HG03135 (cell line): ENCODE measurements around the gene HSD17B8.
A peak's percentile ranks its signal among the peaks of the same experiment; 100 is the strongest.

ENCODE experiments used
- ATAC-seq: cut with Tn5 transposase; IDR thresholded peaks from one replicate; pipeline ENCODE4 v1.9.1; 2021; ENCODE audit warnings: mild to moderate bottlenecking, moderate library complexity; ENCODE audit not compliant: unreplicated experiment

The HSD17B8 gene

GRCh38 chr6:33191383-33192104 lies 12.9 kb upstream of the HSD17B8 start:
- no peak for ATAC-seq

- ATAC-seq, result no peak
These were observed 12.3 kb upstream of the HSD17B8 start, which contains the start of gene COL11A2 for GRCh38 chr6:33192105-33192646. COL11A2 (minus strand) TSS chr6:33192467; CDS start chr6:33192240, 227 bp downstream.

- no peak for ATAC-seq
These were observed 11.5 kb upstream of the HSD17B8 start for GRCh38 chr6:33192671-33193602.

- no peak for ATAC-seq
These were observed 10.8 kb upstream of the HSD17B8 start for GRCh38 chr6:33193619-33194018.

GRCh38 chr6:33194431-33194979 lies 9.9 kb upstream of the HSD17B8 start:
- ATAC-seq, result no peak

- no peak for ATAC-seq
These were observed 8.9 kb upstream of the HSD17B8 start for GRCh38 chr6:33195304-33196165.

- ATAC-seq, result no peak
These were observed 6.9 kb upstream of the HSD17B8 start for GRCh38 chr6:33197431-33198048.

GRCh38 chr6:33198159-33198852 lies 6.1 kb upstream of the HSD17B8 start:
- ATAC-seq, result no peak

- no peak for ATAC-seq
These were observed 5.5 kb upstream of the HSD17B8 start for GRCh38 chr6:33198853-33199436.

- ATAC-seq, result peak; percentile 22
These were observed 4.7 kb upstream of the HSD17B8 start for GRCh38 chr6:33199687-33200218.

- ATAC-seq, result peak; percentile 54
These were observed 4.0 kb upstream of the HSD17B8 start, which contains the start of the genes RXRB and SLC39A7 for GRCh38 chr6:33200219-33201146. RXRB (minus strand) TSS chr6:33200665; CDS start chr6:33200476, 189 bp downstream. SLC39A7 (plus strand) TSS chr6:33200867; CDS start chr6:33201246, 379 bp downstream.

GRCh38 chr6:33201147-33201545 lies 3.3 kb upstream of the HSD17B8 start:
- ATAC-seq, result peak; percentile 2

- no peak for ATAC-seq
These were observed 2.5 kb upstream of the HSD17B8 start for GRCh38 chr6:33201935-33202334.

- ATAC-seq, result no peak
These were observed 1.7 kb upstream of the HSD17B8 start for GRCh38 chr6:33202799-33203198.

- ATAC-seq, result no peak
These were observed 851 bp upstream of the HSD17B8 start for GRCh38 chr6:33203443-33204164.

GRCh38 chr6:33204165-33204414 lies 365 bp upstream of the HSD17B8 start:
- ATAC-seq, result no peak
